Glutamatergic neuron (in vitro differentiated cells): ENCODE results near the gene DRC3. TPM values are rescaled to one million over a fixed set of nuclear protein-coding genes. Genes with fewer than 3 reads are reported as not detected.
"Not testable (repeated sequence)": the region's sequence is repeated elsewhere in the genome, so short reads cannot be mapped to it uniquely, and the experiment has no call there.

Experiments used
- DNase-seq: peaks from one replicate; pipeline ENCODE4 v3.0.0; 2022
- H3K27ac Mint-ChIP-seq: one replicate; pipeline ENCODE4 v1.8.0; 2020; ENCODE audit warnings: mild to moderate bottlenecking, mixed read lengths, inconsistent platforms; ENCODE audit not compliant: unreplicated experiment
- H3K27me3 Mint-ChIP-seq: one replicate; pipeline ENCODE4 v1.8.0; 2020; ENCODE audit warnings: mild to moderate bottlenecking, moderate library complexity, mixed read lengths, inconsistent platforms; ENCODE audit not compliant: unreplicated experiment
- H3K36me3 Mint-ChIP-seq: one replicate; pipeline ENCODE4 v1.8.0; 2020; ENCODE audit warnings: mild to moderate bottlenecking, mixed read lengths, inconsistent platforms; ENCODE audit not compliant: unreplicated experiment
- H3K4me1 Mint-ChIP-seq: one replicate; pipeline ENCODE4 v1.8.0; 2020; ENCODE audit warnings: mild to moderate bottlenecking, low read depth, mixed read lengths, inconsistent platforms; ENCODE audit not compliant: unreplicated experiment
- H3K4me3 Mint-ChIP-seq: one replicate; pipeline ENCODE4 v1.8.0; 2020; ENCODE audit warnings: mild to moderate bottlenecking, mixed read lengths, inconsistent platforms; ENCODE audit not compliant: unreplicated experiment
- H3K9me3 Mint-ChIP-seq: one replicate; pipeline ENCODE4 v1.8.0; 2020; ENCODE audit warnings: mild to moderate bottlenecking, moderate library complexity, mixed read lengths, inconsistent platforms; ENCODE audit not compliant: unreplicated experiment
- CTCF ChIP-seq: fragments of 200-600 bp; sonication (generic); IDR thresholded peaks from one replicate; pipeline ENCODE4 v1.5.0; 2021; ENCODE audit not compliant: partially characterized antibody, unreplicated experiment
- total RNA-seq: library from RNA; stranded (reverse); fragmentation: NEBNext Ultra II Directional; extraction: Animal tissue kit (Norgen Biotek cat#: 25700); gene quantifications from one replicate; pipeline ENCODE4 v1.2.1, GENCODE V29; 2021; ENCODE audit not compliant: unreplicated experiment

Gene DRC3
- total RNA-seq, 1 donor from 2014 or later, result 0.29 TPM

GRCh38 chr17:17951524-17951923, 21.1 kb upstream of the DRC3 start:
- peak overlapping the region; percentile 7 for H3K27ac Mint-ChIP-seq

GRCh38 chr17:17952691-17953090, 20.0 kb upstream of the DRC3 start:
- peaks cover 2% of the 10 kb centered on the region for H3K4me1 Mint-ChIP-seq
- TF ChIP-seq CTCF, result no peak
- no peak overlapping the region for H3K27ac Mint-ChIP-seq
- H3K36me3 Mint-ChIP-seq, result peaks cover 6% of the 10 kb centered on the region
- DNase-seq, result no peak
- H3K27me3 Mint-ChIP-seq, result peaks cover 4% of the 10 kb centered on the region
- no peaks in the 10 kb centered on the region for H3K9me3 Mint-ChIP-seq
- H3K4me3 Mint-ChIP-seq, result no peak overlapping the region

More at GRCh38 chr17:17951524-17951923, 21.1 kb upstream of the DRC3 start:
- Mint-ChIP-seq H3K36me3 (peaks cover 6% of the 10 kb centered on the region), H3K9me3 (no peaks in the 10 kb centered on the region), H3K27me3 (peaks cover 4% of the 10 kb centered on the region), H3K4me3 (no peak overlapping the region), H3K4me1 (peaks cover 4% of the 10 kb centered on the region)
- no peak for TF ChIP-seq CTCF
- DNase-seq, result no peak

- DNase-seq, result no peak
- Mint-ChIP-seq H3K9me3 (no peaks in the 10 kb centered on the region), H3K4me1 (peaks cover 5% of the 10 kb centered on the region), H3K36me3 (peaks cover 6% of the 10 kb centered on the region), H3K27ac (no peak overlapping the region), H3K4me3 (no peak overlapping the region), H3K27me3 (peaks cover 4% of the 10 kb centered on the region)
- TF ChIP-seq CTCF, result no peak
These were observed 18.6 kb upstream of the DRC3 start for GRCh38 chr17:17954079-17954478.

GRCh38 chr17:17955790-17956341, 16.8 kb upstream of the DRC3 start:
- H3K4me1 Mint-ChIP-seq, result peaks cover 13% of the 10 kb centered on the region
- H3K27me3 Mint-ChIP-seq, H3K4me3 Mint-ChIP-seq, H3K9me3 Mint-ChIP-seq, H3K36me3 Mint-ChIP-seq, DNase-seq, H3K27ac Mint-ChIP-seq: not testable (repeated sequence)

GRCh38 chr17:17957584-17957916, 15.1 kb upstream of the DRC3 start:
- Mint-ChIP-seq H3K27ac (no peak overlapping the region), H3K36me3 (peaks cover 6% of the 10 kb centered on the region), H3K27me3 (peaks cover 4% of the 10 kb centered on the region), H3K4me1 (peaks cover 11% of the 10 kb centered on the region), H3K4me3 (no peak overlapping the region), H3K9me3 (no peaks in the 10 kb centered on the region)
- no peak for DNase-seq
- no peak for TF ChIP-seq CTCF

GRCh38 chr17:17958982-17959381, 13.7 kb upstream of the DRC3 start:
- Mint-ChIP-seq H3K9me3 (no peaks in the 10 kb centered on the region), H3K27me3 (peaks cover 4% of the 10 kb centered on the region), H3K27ac (no peak overlapping the region), H3K4me1 (peaks cover 11% of the 10 kb centered on the region), H3K36me3 (peaks cover 6% of the 10 kb centered on the region), H3K4me3 (no peak overlapping the region)
- DNase-seq, result no peak
- TF ChIP-seq CTCF, result no peak
